SK-N-SH treated with all-trans-retinoic acid at 6 μM for 48 hours (cell line): ENCODE results near the gene SIL1.

ENCODE experiments used
- ATAC-seq: fragments of 200-7000 bp; cut with Tn5 transposase; 3 replicates; pipeline ENCODE4 v1.9.1; 2020; ENCODE audit warnings: mild to moderate bottlenecking, moderate library complexity
- ARNTL ChIP-seq: fragments of 450-650 bp; formaldehyde crosslinking; IDR thresholded peaks from 2 replicates; pipeline ENCODE4 v1.5.0; 2020; ENCODE audit warnings: low read depth, mild to moderate bottlenecking, moderate library complexity, borderline replicate concordance
- BACH2 ChIP-seq: fragments of 250-450 bp; sonication (Bioruptor Pico); IDR thresholded peaks from 2 replicates; pipeline ENCODE4 v1.9.0; 2021; ENCODE audit warnings: mild to moderate bottlenecking, borderline replicate concordance
- CSDC2 ChIP-seq: fragments of 250-450 bp; sonication (Bioruptor Pico); IDR thresholded peaks from 2 replicates; pipeline ENCODE4 v1.5.0; 2020; ENCODE audit warnings: mild to moderate bottlenecking, moderate library complexity
- ESRRG ChIP-seq: fragments of 250-450 bp; sonication (Bioruptor Pico); IDR thresholded peaks from 2 replicates; pipeline ENCODE4 v1.6.1; 2021; ENCODE audit warnings: mild to moderate bottlenecking
- GLIS3 ChIP-seq: fragments of 250-450 bp; sonication (Bioruptor Pico); IDR thresholded peaks from 2 replicates; pipeline ENCODE4 v1.5.0; 2020; ENCODE audit warnings: mild to moderate bottlenecking, moderate library complexity
- ISL1 ChIP-seq: fragments of 250-450 bp; sonication (Bioruptor Pico); IDR thresholded peaks from 2 replicates; pipeline ENCODE4 v2.1.2; 2022; ENCODE audit warnings: mild to moderate bottlenecking, moderate library complexity
- OSR1 ChIP-seq: fragments of 250-450 bp; sonication (Bioruptor Pico); IDR thresholded peaks from 2 replicates; pipeline ENCODE4 v1.8.0; 2022; ENCODE audit warnings: moderate library complexity, mild to moderate bottlenecking, inconsistent platforms
- POU6F1 ChIP-seq: fragments of 250-450 bp; sonication (Bioruptor Pico); IDR thresholded peaks from 2 replicates; pipeline ENCODE4 v1.8.0; 2021; ENCODE audit warnings: low read depth, mild to moderate bottlenecking, moderate library complexity, borderline replicate concordance
- PPARA ChIP-seq: fragments of 250-450 bp; sonication (Bioruptor Pico); IDR thresholded peaks from 2 replicates; pipeline ENCODE4 v1.5.0; 2020; ENCODE audit warnings: mild to moderate bottlenecking, borderline replicate concordance
- RARB ChIP-seq: fragments of 250-450 bp; sonication (Bioruptor Pico); IDR thresholded peaks from 2 replicates; pipeline ENCODE4 v1.8.0; 2021; ENCODE audit warnings: mild to moderate bottlenecking, moderate library complexity
- SNAI2 ChIP-seq: fragments of 250-450 bp; sonication (Bioruptor Pico); IDR thresholded peaks from 2 replicates; pipeline ENCODE4 v1.5.0; 2020; ENCODE audit warnings: mild to moderate bottlenecking, moderate library complexity
- TCF4 ChIP-seq: fragments of 250-450 bp; sonication (Bioruptor Pico); IDR thresholded peaks from 2 replicates; pipeline ENCODE4 v1.8.0; 2021; ENCODE audit warnings: mild to moderate bottlenecking, moderate library complexity, borderline replicate concordance
- TOX ChIP-seq: fragments of 250-450 bp; sonication (Bioruptor Pico); IDR thresholded peaks from 2 replicates; pipeline ENCODE4 v1.8.0; 2021; ENCODE audit warnings: mild to moderate bottlenecking, moderate library complexity, borderline replicate concordance
- ZC3H10 ChIP-seq: fragments of 250-450 bp; sonication (Bioruptor Pico); IDR thresholded peaks from 2 replicates; pipeline ENCODE4 v1.5.1; 2021; ENCODE audit warnings: mild to moderate bottlenecking, moderate library complexity
- ZFP3 ChIP-seq: fragments of 250-450 bp; sonication (Bioruptor Pico); IDR thresholded peaks from 2 replicates; pipeline ENCODE4 v1.5.0; 2020; ENCODE audit warnings: mild to moderate bottlenecking, moderate library complexity
- ZNF565 ChIP-seq: fragments of 450-650 bp; formaldehyde crosslinking; conservative IDR thresholded peaks from 2 replicates; pipeline ENCODE4 v1.5.0; 2020; ENCODE audit warnings: low read depth, mild to moderate bottlenecking, moderate library complexity
- ZNF70 ChIP-seq: fragments of 450-650 bp; formaldehyde crosslinking; IDR thresholded peaks from 2 replicates; pipeline ENCODE4 v1.5.0; 2020; ENCODE audit warnings: mild to moderate bottlenecking, moderate library complexity
- ZNF8 ChIP-seq: fragments of 450-650 bp; formaldehyde crosslinking; IDR thresholded peaks from 2 replicates; pipeline ENCODE4 v1.5.0; 2020; ENCODE audit warnings: mild to moderate bottlenecking, moderate library complexity
- TF ChIP-seq, protein P1 (sequence below): fragments of 250-450 bp; sonication (Bioruptor Pico); IDR thresholded peaks from 2 replicates; pipeline ENCODE4 v1.8.0; 2020; ENCODE audit warnings: mild to moderate bottlenecking, moderate library complexity, borderline replicate concordance
- TF ChIP-seq, protein P2 (sequence below): fragments of 250-450 bp; sonication (Bioruptor Pico); IDR thresholded peaks from 2 replicates; pipeline ENCODE4 v1.5.0; 2020; ENCODE audit warnings: mild to moderate bottlenecking, moderate library complexity
- TF ChIP-seq, protein P3 (sequence below): fragments of 250-450 bp; sonication (Bioruptor Pico); IDR thresholded peaks from 2 replicates; pipeline ENCODE4 v1.5.1; 2020; ENCODE audit warnings: low read depth, mild to moderate bottlenecking, moderate library complexity
- TF ChIP-seq, protein P4 (sequence below): fragments of 250-450 bp; sonication (Bioruptor Pico); IDR thresholded peaks from 2 replicates; pipeline ENCODE4 v1.5.1; 2021; ENCODE audit warnings: mild to moderate bottlenecking, moderate library complexity

The SIL1 gene

GRCh38 chr5:139063664-139064054, 134.5 kb downstream of the SIL1 start:
- ATAC-seq: no peak
- TF ChIP-seq POU6F1 (no peak), ZNF8 (CRISPR knock-in tag) (no peak), BACH2 (CRISPR knock-in tag) (no peak), ESRRG (CRISPR knock-in tag) (no peak), CSDC2 (CRISPR knock-in tag) (no peak), SNAI2 (no peak), TOX (CRISPR knock-in tag) (no peak), GLIS3 (CRISPR knock-in tag) (no peak), ZNF70 (no peak), ZC3H10 (CRISPR knock-in tag) (no peak)
- TF ChIP-seq, protein P1, sequence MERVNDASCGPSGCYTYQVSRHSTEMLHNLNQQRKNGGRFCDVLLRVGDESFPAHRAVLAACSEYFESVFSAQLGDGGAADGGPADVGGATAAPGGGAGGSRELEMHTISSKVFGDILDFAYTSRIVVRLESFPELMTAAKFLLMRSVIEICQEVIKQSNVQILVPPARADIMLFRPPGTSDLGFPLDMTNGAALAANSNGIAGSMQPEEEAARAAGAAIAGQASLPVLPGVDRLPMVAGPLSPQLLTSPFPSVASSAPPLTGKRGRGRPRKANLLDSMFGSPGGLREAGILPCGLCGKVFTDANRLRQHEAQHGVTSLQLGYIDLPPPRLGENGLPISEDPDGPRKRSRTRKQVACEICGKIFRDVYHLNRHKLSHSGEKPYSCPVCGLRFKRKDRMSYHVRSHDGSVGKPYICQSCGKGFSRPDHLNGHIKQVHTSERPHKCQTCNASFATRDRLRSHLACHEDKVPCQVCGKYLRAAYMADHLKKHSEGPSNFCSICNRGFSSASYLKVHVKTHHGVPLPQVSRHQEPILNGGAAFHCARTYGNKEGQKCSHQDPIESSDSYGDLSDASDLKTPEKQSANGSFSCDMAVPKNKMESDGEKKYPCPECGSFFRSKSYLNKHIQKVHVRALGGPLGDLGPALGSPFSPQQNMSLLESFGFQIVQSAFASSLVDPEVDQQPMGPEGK: no peak

DNA sequence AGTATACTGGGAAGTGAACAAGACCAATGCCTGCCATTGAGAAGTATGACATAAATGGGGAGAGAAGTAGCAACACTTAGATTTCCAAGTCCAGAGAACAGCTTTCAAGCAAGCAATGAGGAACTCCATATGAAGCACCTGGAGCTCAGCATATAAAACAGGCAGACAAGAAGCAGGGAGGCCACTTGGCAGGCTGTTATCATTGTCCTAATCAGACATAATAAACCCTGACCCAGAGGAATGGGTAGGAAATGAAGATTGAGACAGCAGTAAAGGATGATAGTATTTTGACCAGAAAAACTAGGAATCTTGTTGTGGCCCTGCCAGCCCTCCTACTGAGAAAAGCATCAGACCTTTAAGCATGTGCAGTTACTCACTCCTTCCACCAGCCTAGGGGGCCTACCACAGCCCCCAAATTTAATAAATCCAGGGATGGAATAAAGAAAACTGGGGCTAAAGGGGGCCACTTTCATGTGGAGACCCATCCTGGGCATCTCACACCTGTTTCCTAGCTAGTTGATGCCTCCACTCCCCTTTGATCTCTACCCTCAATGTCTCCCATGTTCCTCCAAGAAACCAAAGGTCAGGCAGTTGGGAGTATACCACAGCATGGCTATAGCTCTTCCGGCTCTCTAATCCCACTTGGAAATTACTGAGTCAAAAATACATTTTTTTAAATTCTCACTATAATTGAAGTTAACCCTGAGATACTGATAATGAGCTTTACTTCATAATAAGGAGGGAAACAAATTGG, 135.1 kb downstream of the SIL1 start:
- TF ChIP-seq ZNF8 (CRISPR knock-in tag) (no peak), POU6F1 (no peak), ZNF70 (no peak), ESRRG (CRISPR knock-in tag) (no peak), ISL1 (CRISPR knock-in tag) (no peak), BACH2 (CRISPR knock-in tag) (no peak), CSDC2 (CRISPR knock-in tag) (no peak), TCF4 (no peak), OSR1 (CRISPR knock-in tag) (no peak), RARB (CRISPR knock-in tag) (no peak), SNAI2 (no peak), ZNF565 (CRISPR knock-in tag) (no peak), ARNTL (no peak), TOX (CRISPR knock-in tag) (no peak), ZFP3 (CRISPR knock-in tag) (no peak), PPARA (no peak)
- ATAC-seq: no peak

GRCh38 chr5:139061856-139062255, 136.3 kb downstream of the SIL1 start:
- peak; percentile 41 for ATAC-seq
- no peak for TF ChIP-seq ZNF70
- TF ChIP-seq ZC3H10 (CRISPR knock-in tag): no peak
- no peak for TF ChIP-seq TCF4
- no peak for TF ChIP-seq TOX (CRISPR knock-in tag)
- TF ChIP-seq, protein P1: no peak
- no peak for TF ChIP-seq ZNF8 (CRISPR knock-in tag)
- TF ChIP-seq, protein P2, sequence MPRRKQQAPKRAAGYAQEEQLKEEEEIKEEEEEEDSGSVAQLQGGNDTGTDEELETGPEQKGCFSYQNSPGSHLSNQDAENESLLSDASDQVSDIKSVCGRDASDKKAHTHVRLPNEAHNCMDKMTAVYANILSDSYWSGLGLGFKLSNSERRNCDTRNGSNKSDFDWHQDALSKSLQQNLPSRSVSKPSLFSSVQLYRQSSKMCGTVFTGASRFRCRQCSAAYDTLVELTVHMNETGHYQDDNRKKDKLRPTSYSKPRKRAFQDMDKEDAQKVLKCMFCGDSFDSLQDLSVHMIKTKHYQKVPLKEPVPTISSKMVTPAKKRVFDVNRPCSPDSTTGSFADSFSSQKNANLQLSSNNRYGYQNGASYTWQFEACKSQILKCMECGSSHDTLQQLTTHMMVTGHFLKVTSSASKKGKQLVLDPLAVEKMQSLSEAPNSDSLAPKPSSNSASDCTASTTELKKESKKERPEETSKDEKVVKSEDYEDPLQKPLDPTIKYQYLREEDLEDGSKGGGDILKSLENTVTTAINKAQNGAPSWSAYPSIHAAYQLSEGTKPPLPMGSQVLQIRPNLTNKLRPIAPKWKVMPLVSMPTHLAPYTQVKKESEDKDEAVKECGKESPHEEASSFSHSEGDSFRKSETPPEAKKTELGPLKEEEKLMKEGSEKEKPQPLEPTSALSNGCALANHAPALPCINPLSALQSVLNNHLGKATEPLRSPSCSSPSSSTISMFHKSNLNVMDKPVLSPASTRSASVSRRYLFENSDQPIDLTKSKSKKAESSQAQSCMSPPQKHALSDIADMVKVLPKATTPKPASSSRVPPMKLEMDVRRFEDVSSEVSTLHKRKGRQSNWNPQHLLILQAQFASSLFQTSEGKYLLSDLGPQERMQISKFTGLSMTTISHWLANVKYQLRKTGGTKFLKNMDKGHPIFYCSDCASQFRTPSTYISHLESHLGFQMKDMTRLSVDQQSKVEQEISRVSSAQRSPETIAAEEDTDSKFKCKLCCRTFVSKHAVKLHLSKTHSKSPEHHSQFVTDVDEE: no peak
- no peak for TF ChIP-seq ZNF565 (CRISPR knock-in tag)
- TF ChIP-seq GLIS3 (CRISPR knock-in tag): no peak
- no peak for TF ChIP-seq SNAI2
- no peak for TF ChIP-seq PPARA
- TF ChIP-seq, protein P3, sequence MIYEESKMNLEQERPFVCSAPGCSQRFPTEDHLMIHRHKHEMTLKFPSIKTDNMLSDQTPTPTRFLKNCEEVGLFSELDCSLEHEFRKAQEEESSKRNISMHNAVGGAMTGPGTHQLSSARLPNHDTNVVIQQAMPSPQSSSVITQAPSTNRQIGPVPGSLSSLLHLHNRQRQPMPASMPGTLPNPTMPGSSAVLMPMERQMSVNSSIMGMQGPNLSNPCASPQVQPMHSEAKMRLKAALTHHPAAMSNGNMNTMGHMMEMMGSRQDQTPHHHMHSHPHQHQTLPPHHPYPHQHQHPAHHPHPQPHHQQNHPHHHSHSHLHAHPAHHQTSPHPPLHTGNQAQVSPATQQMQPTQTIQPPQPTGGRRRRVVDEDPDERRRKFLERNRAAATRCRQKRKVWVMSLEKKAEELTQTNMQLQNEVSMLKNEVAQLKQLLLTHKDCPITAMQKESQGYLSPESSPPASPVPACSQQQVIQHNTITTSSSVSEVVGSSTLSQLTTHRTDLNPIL: no peak
- TF ChIP-seq, protein P4, sequence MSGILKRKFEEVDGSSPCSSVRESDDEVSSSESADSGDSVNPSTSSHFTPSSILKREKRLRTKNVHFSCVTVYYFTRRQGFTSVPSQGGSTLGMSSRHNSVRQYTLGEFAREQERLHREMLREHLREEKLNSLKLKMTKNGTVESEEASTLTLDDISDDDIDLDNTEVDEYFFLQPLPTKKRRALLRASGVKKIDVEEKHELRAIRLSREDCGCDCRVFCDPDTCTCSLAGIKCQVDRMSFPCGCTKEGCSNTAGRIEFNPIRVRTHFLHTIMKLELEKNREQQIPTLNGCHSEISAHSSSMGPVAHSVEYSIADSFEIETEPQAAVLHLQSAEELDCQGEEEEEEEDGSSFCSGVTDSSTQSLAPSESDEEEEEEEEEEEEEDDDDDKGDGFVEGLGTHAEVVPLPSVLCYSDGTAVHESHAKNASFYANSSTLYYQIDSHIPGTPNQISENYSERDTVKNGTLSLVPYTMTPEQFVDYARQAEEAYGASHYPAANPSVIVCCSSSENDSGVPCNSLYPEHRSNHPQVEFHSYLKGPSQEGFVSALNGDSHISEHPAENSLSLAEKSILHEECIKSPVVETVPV (CRISPR knock-in tag): no peak
- no peak for TF ChIP-seq POU6F1
- TF ChIP-seq BACH2 (CRISPR knock-in tag): no peak
